RWPE2 (cell line): Measurements from ENCODE around the gene MAN1A2.
"Not testable (repeated sequence)": the region's sequence is repeated elsewhere in the genome, so short reads cannot be mapped to it uniquely, and the experiment has no call there.

ENCODE experiments used
- ATAC-seq: fragments of 200-7000 bp; cut with Tn5 transposase; 3 replicates; pipeline ENCODE4 v1.9.1; 2021; ENCODE audit warnings: low read depth
- DNase-seq: peaks from one replicate; pipeline ENCODE4 v3.0.0-alpha.2; 2020; ENCODE audit warnings: low spot score
- H3K27ac ChIP-seq: fragments of 450-650 bp; 2 replicates; pipeline ENCODE4 v1.5.1; 2017; ENCODE audit warnings: mild to moderate bottlenecking; ENCODE audit not compliant: poor library complexity, severe bottlenecking
- H3K27me3 ChIP-seq: fragments of 250-450 bp; sonication (Bioruptor Pico); 2 replicates; pipeline ENCODE4 v1.5.1; 2021; ENCODE audit warnings: mild to moderate bottlenecking, moderate library complexity; ENCODE audit not compliant: insufficient read depth, poor library complexity, severe bottlenecking
- H3K36me3 ChIP-seq: fragments of 250-450 bp; sonication (Bioruptor Pico); 2 replicates; pipeline ENCODE4 v1.5.1; 2020; ENCODE audit warnings: low read depth, mild to moderate bottlenecking, moderate library complexity
- H3K4me1 ChIP-seq: fragments of 250-450 bp; sonication (Bioruptor Pico); 2 replicates; pipeline ENCODE4 v1.5.1; 2021; ENCODE audit warnings: mild to moderate bottlenecking, moderate library complexity; ENCODE audit not compliant: insufficient read depth, poor library complexity, severe bottlenecking
- H3K4me3 ChIP-seq: fragments of 250-450 bp; sonication (Bioruptor Pico); 2 replicates; pipeline ENCODE4 v1.5.1; 2021; ENCODE audit warnings: mild to moderate bottlenecking, moderate library complexity; ENCODE audit not compliant: severe bottlenecking
- H3K9me3 ChIP-seq: fragments of 250-450 bp; sonication (Bioruptor Pico); 2 replicates; pipeline ENCODE4 v1.5.1; 2021; ENCODE audit warnings: mild to moderate bottlenecking, moderate library complexity; ENCODE audit not compliant: severe bottlenecking
- TF ChIP-seq, protein P1 (sequence below): fragments of 450-650 bp; IDR thresholded peaks from one replicate; pipeline ENCODE4 v1.5.1; 2017; ENCODE audit warnings: mild to moderate bottlenecking, moderate library complexity; ENCODE audit not compliant: poor library complexity, severe bottlenecking

MAN1A2 gene

DNA sequence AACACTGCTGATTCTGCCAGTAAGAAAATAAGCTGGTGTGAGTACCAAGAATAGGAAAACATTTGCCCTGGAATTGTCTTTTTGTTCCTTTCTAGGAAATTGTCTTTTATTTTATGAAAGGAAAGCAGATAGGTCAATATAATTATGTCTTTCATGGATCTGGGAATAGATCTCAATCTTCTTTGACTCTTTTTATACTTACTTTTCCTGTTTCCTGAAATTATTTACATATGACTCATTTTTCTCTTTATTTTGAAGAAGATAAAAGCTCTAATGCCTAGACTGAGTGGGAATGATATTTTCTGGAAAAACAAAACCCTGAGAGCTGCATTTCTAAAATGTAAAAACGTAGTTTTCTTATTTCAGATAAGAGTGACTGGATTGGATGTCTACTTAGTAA is 100.1 kb downstream of the MAN1A2 start:
- no peaks in the 10 kb centered on the region for H3K36me3 ChIP-seq
- ATAC-seq (no peak), DNase-seq (no peak)
- no peaks in the 10 kb centered on the region for H3K9me3 ChIP-seq
- H3K27ac ChIP-seq, result no peak overlapping the region
- TF ChIP-seq, protein P1, sequence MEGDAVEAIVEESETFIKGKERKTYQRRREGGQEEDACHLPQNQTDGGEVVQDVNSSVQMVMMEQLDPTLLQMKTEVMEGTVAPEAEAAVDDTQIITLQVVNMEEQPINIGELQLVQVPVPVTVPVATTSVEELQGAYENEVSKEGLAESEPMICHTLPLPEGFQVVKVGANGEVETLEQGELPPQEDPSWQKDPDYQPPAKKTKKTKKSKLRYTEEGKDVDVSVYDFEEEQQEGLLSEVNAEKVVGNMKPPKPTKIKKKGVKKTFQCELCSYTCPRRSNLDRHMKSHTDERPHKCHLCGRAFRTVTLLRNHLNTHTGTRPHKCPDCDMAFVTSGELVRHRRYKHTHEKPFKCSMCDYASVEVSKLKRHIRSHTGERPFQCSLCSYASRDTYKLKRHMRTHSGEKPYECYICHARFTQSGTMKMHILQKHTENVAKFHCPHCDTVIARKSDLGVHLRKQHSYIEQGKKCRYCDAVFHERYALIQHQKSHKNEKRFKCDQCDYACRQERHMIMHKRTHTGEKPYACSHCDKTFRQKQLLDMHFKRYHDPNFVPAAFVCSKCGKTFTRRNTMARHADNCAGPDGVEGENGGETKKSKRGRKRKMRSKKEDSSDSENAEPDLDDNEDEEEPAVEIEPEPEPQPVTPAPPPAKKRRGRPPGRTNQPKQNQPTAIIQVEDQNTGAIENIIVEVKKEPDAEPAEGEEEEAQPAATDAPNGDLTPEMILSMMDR, result no peak
- H3K4me1 ChIP-seq, result peaks cover 8% of the 10 kb centered on the region
- H3K27me3 ChIP-seq, result no peaks in the 10 kb centered on the region
- no peak overlapping the region for H3K4me3 ChIP-seq

DNA sequence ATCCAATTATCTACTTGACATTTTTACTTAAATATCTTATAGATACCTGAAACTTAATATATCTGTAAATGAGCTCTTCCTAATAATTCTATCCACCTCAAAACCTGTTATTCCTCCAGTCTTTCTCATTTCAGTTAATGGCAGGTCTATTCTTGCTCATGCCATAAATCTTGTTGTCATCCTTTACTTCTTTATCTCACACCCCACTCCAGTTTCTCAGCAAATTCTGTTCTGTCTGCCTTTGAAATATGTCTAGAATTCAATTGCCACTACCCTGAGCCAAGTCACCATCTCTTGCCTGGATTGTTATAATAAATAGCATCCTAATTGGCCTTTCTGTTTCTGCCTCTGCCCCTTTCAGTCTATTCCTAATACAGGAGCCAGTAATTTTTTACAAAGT is 105.8 kb downstream of the MAN1A2 start:
- TF ChIP-seq, protein P1, result no peak
- no peaks in the 10 kb centered on the region for H3K9me3 ChIP-seq
- DNase-seq (no peak), ATAC-seq (no peak)
- no peaks in the 10 kb centered on the region for H3K27me3 ChIP-seq
- H3K27ac ChIP-seq, result no peak overlapping the region
- H3K36me3 ChIP-seq, result no peaks in the 10 kb centered on the region
- H3K4me3 ChIP-seq, result no peak overlapping the region
- H3K4me1 ChIP-seq, result no peaks in the 10 kb centered on the region

DNA sequence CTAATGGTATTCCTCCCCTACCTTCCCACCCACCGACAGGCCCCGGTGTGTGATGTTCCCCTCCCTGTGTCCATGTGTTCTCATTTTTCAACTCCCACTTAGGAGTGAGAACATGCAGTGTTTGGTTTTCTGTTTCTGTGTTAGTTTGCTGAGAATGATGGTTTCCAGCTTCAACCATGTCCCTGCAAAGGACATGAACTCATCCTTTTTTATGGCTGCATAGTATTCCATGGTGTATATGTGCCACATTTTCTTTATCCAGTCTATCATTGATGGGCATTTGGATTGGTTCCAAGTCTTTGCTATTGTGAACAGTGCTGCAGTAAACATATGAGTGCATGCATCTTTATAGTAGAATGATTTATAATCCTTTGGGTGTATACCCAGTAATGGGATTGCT is 108.2 kb downstream of the MAN1A2 start:
- H3K36me3 ChIP-seq, H3K9me3 ChIP-seq, H3K27me3 ChIP-seq, H3K27ac ChIP-seq, H3K4me3 ChIP-seq, H3K4me1 ChIP-seq, ATAC-seq, DNase-seq: not testable (repeated sequence)

DNA sequence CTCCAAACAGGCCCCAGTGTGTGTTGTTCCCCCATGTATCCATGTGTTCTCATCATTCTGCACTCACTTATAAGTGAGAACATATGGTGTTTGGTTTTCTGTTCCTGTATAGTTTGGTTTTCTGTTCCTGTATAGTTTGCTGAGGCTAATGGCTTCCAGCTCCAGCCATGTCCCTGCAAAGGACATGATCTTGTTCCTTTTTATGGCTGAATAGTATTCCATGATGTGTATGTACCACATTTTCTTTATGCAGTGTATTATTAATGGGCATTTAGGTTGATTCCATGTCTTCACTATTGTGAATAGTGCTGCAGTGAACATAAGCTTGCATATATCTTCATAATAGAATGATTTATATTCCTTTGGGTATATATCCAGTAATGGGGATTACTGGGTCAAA is 111.8 kb downstream of the MAN1A2 start:
- Histone ChIP-seq H3K27me3 (no peaks in the 10 kb centered on the region), H3K36me3 (no peaks in the 10 kb centered on the region), H3K27ac (no peak overlapping the region), H3K9me3 (no peaks in the 10 kb centered on the region), H3K4me1 (no peaks in the 10 kb centered on the region), H3K4me3 (no peak overlapping the region)
- ATAC-seq (no peak), DNase-seq (no peak)
- TF ChIP-seq, protein P1, result no peak

DNA sequence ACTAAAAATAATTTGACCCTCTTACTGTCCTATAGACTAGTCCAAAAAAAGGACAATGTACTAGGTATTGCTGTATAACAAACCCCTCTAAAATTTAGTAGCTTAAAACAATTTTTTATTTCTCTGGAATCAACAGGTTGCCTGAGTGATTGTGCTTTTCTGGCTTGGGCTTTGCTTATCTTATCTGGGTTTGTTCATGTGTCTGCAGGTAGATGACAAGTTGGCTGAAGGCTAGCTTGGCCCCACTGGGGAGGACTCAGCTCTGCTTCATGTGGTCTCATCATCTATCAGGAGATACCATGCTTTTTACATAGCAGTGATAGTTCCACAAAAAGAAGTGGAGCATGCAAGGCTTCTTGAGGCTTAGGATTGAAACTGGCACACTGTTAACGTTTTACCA is 114.2 kb downstream of the MAN1A2 start:
- DNase-seq, result no peak
- Histone ChIP-seq H3K27me3 (no peaks in the 10 kb centered on the region), H3K4me1 (no peaks in the 10 kb centered on the region), H3K9me3 (no peaks in the 10 kb centered on the region), H3K36me3 (no peaks in the 10 kb centered on the region), H3K4me3 (no peak overlapping the region), H3K27ac (no peak overlapping the region)
- TF ChIP-seq, protein P1, result no peak
- ATAC-seq, result no peak
